CD4-positive, alpha-beta T cell treated with Interleukin-15 for 4 hours (primary cell): ENCODE measurements around the gene PARD3.

Experiments
- DNase-seq: peaks from one replicate; pipeline ENCODE4 v3.0.0-alpha.2; 2020; ENCODE audit warnings: low spot score

The PARD3 gene

DNA sequence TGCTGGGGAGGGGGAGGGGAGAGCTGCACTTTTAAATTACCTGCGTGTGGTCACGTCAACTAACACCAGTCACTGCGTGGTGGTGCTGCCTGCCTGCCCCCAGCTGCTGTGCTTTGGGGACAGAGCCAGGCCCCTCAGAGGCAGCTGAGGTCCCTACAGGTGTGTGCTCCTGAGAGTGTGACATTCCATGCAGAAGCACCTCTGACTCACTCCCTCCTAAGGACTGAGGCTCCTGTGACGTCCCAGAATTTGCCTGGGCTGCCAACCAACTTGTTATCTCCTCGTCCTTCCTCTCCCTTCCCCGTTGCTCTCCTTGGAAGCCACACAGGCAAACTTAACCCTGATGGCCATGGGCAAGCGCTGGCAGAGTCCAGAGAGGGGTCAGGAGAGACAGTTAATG lies 563.0 kb downstream of the PARD3 start:
- no peak for DNase-seq

GRCh38 chr10:34251177-34251576 lies 563.9 kb downstream of the PARD3 start:
- DNase-seq, result no peak

DNA sequence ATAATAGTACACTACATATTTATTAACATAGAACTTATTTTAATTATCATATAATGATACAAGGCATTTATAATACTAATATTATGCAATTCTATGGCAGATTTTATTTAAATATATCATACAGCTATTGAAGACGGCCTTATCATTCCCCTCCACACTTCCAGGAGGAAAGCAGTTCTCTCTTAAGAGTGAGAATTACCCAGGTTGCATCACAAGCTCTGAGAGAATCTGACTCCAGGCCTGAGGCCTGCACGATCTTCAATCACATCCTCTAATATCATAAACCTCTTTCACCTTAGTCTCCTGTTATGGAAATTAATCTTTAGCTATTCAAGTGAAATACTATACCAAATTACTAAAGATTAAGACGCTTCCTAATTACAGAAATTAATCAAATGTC lies 564.4 kb downstream of the PARD3 start:
- no peak for DNase-seq

GRCh38 chr10:34249634-34250033 lies 565.5 kb downstream of the PARD3 start:
- no peak for DNase-seq

DNA sequence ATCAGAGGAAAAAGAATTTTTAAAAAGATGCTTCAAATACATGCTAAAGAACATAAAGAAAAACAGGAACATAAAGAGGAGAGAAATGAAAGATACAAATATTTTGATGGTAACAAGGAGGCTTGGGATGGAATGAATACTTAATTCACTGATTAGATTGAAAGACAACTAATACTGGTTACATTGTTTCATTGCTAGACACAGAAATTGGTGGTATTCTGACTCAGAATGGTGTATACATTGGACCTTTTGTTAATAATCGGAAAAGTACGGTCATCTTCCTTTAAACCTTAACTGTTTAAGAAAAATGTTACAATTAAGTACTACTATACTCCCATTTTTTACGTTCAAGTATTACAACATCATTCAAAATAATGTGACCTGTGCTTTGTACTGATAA lies 567.5 kb downstream of the PARD3 start:
- DNase-seq, result no peak

DNA sequence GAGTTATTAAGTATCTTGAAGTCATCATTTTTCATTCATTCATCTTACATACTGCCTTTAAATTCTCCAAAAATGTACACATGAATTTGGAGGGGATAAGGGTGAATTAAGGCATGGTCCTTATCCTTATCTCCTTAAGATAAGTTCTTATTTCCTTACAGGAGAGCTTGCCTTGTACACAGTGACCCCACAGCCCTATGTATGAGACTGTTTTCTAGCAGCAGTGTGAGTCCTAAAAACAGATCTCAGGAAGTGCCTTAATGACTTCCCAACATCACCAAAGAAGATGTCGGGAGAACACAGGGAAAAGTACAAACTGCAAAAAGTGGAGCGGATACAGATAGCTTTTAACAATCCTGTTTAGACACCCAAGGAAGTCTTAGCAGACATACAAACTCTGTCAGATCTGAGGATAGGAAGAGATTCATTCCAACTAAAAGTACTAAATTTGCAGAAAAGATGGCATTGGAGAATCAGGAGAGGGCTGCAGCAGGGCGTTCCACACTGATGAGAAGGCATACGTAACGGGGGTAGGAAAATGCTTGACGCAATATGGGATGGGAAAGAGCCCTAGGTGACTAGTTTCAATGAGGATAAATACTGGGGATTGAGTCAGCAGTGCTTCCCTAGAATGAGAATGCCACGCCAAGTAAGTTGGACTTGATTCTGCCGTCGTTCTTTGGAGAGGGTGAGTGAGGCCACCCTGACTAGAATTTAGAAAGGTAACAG lies 570.2 kb downstream of the PARD3 start:
- DNase-seq, result no peak

- DNase-seq, result no peak
Measured at GRCh38 chr10:34241226-34242000, 573.7 kb downstream of the PARD3 start.

DNA sequence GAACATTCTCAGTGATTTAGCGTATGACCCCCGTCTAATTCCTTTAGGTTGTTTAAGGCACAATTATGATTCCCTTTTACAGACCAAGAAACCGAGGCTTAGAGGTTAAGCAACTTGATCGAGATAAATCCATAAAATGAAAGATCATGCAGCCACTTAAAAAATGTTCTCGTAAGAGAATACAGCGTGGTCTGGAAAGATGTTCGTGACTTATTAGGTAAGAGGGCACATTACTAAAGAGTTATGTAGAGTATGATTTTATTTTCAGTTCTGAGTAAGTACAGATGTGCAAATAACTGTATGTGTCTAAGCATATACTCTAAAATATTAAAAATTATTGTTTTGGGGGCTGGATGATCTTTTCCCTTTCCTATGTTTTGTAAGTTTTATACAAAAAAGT lies 575.1 kb downstream of the PARD3 start:
- DNase-seq, result no peak

DNA sequence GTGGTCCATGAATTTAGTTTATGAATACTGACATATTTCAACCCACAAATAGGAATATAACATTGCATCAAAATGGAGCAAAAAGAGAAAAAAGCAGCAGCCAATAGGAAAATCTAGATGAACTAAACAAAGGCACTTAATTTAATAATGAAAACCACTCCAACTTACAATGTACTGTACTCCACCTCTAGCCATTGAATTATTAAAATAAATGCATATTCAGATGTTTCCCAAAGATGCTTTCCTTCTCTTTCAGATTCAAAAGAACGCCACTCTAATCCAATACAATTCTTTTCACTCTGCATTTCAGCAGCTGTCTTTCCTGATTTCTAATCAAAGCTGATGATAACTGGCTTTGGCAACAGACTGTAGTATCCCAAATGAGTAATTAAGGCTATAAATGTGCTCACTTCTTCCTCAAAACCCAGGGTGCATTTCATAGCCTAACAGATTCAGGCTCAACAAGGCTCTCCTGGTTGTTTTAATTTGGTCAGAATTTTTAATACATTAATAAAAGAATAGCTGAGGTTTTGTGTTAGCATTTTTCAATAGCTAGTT lies 577.1 kb downstream of the PARD3 start:
- DNase-seq, result no peak

DNA sequence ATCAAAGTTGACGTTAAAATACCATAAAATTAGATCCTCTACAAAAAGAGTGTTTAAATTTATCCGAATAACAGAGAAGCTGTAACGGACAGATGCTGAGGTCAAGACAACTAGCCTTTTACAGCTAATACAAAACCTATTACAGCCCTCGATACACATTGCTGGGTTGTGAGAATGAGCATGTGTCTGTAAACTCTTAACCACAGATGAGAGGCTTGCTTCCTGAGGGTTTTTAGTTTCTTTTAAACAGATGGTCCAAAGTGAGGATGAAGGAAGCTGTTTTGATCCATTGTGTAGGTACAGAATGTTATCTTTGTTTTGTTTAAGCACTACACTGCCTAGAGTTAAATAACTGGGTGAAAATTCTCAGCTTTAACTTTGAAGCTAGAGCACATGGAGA lies 578.2 kb downstream of the PARD3 start:
- no peak for DNase-seq

- no peak for DNase-seq
Measured at GRCh38 chr10:34235164-34235832, 579.8 kb downstream of the PARD3 start.

DNA sequence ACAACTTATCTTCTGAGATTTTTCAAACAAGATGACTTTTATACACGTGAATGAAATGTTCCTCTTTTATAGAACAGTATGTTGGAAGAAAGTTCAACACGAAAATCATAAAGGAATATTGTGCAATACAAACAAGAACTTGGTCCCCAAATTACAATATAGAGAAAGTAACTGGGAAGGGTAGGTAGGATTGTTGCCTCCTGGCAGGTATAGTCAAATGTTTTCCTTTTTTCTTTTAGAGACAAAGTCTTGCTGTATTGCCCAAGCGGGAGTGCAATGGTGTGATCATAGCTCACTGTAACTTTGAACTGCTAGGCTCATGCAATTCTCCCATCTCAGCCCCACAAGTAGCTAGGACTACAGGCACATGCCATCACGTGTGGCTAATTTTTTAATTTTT lies 582.6 kb downstream of the PARD3 start:
- DNase-seq, result no peak

- DNase-seq, result no peak
Measured at GRCh38 chr10:34231441-34232180, 583.5 kb downstream of the PARD3 start.

DNA sequence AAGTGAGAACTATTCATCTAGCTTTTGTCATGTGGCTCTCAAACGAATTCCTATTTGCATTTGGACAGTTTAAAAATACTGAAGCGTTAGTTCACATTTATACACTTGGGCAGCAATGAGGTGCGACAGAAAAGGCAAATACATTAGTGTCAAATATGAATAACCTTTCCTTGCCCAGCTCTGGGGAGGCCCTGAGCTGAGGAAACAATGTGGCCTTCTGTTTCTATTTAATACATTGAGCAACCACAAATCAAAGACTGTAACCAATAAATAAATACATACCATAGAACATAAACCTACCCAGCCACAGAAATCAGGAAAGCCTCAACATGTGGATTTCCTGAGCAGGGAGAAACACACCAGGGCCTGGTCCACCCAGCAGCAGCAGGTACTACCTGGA lies 585.2 kb downstream of the PARD3 start:
- DNase-seq, result no peak

DNA sequence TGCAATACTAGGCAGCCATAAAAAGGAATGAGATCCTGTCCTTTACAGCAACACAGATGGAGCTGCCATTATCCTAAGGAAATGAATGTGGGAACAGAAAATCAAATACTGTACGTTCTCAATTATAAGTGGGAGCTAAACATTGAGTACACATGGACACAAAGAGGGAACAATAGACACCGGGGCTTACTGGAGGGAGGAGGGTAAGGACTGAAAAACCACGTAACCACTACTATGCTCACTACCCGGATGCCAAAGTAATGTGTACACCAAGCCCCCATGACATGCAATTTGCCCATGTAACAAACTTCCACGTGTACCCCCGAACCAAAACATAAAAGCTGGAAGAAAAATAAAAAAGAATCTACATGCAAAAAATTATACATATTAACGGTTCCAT lies 587.0 kb downstream of the PARD3 start:
- DNase-seq, result no peak

DNA sequence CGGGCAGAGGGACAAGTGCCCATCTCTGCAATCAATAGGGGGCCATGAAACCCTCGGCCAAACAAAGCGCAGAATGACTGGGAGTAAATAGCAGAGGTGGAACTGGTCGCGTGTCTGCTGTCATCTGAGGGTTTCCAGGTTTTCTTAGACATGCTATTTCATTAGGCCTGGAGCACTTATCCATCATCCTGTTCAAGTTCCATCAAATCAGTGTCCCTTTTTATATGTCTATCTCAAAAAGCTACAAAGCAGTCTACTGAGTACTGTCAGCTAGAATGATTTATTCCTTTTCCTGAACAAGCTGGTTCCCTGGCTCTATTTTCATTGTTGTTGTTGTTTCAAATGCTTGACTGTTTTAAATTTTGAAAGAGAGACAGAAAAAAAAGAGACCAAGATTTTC lies 590.5 kb downstream of the PARD3 start:
- no peak for DNase-seq

DNA sequence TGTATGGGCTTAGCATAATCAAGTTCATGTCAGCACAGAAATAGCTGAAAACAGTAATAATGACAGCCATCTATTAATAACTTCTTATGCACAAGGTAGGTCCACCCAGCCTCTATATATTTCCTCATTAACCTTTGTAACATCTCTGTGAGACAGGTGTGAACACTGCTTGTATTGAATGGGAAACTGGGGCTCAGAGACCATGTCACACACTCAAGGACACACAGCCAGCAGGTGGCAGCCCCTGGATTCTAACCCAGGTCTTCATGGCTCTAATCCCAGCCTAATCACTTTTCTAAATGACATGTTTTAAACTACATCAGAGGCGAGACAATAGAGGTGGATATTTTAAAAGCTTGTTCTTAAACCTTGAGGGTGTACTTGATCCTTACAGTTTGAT lies 591.4 kb downstream of the PARD3 start:
- no peak for DNase-seq

GRCh38 chr10:34222359-34222758 lies 592.7 kb downstream of the PARD3 start:
- no peak for DNase-seq

- no peak for DNase-seq
Measured at GRCh38 chr10:34219753-34220548, 595.1 kb downstream of the PARD3 start.

GRCh38 chr10:34217524-34217923 lies 597.6 kb downstream of the PARD3 start:
- no peak for DNase-seq

DNA sequence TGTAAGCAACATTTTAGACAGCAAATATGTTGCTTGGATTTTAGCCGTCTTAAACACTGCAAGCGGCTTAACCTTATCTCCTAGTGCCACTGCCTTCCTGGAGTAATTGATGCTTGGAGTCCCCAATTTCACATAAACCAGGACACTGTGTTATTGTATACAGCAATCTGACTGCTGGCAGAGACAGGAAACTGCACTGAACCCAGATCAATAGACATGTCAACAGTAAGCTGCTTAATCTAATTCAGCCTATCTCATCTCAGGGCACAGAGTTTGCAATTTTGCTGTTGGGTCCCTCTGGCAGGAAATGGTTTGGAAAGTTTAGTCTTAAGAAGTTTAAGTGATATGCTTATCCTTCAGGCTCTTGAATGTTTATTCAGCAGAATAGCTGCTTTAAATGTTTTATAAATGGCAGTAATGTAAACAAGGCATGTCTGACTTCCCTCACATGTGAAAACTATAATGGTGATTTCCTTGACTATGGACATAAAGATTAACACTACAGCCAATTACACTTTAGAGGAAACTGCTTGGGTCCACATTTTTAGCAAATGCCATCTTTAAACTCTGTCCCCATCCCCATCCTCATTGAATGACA lies 598.6 kb downstream of the PARD3 start:
- DNase-seq, result no peak
